ENCODE measurements around the gene HYOU1.

HYOU1 gene

DNA sequence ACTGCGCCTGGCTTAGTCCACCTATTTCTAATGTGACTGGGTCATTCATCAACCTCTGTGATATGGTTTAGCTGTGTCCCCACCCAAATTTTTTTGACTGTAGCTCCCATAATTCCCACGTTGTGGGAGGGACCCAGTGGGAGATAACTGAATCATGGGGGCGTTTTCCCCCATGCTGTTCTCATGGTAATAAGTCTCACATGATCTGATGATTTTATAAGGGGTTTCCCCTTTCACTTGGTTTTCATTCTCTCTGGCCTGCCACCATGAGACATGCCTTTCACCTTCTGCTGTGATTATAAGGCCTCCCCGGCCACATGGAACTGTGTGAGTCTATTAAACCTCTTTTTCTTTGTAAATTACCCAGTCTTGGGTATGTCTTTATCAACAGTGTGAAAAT, 50.3 kb downstream of the HYOU1 start:
- Histone ChIP-seq H3K27me3 (ENCODE audit: control insufficient read depth, insufficient read depth, low read length) (no peaks in the 10 kb centered on the region), H3K4me3 (ENCODE audit: low read length) (no peak overlapping the region), H3K9me3 (ENCODE audit: control insufficient read depth, insufficient read depth, low read length) (no peaks in the 10 kb centered on the region), H3K4me1 (ENCODE audit: control insufficient read depth, insufficient read depth, low read length) (no peaks in the 10 kb centered on the region), H3K27ac (ENCODE audit: low read length) (no peak overlapping the region), H3K36me3 (ENCODE audit: control insufficient read depth, insufficient read depth, low read length) (peaks cover 5% of the 10 kb centered on the region; the same call in 1 of the 2 replicates)
- no CpG with 5 or more reads among the region's 4 CpGs for WGBS (ENCODE audit: insufficient coverage, insufficient read length)
- DNase-seq (ENCODE audit: low read depth, low spot score), result no peak

DNA sequence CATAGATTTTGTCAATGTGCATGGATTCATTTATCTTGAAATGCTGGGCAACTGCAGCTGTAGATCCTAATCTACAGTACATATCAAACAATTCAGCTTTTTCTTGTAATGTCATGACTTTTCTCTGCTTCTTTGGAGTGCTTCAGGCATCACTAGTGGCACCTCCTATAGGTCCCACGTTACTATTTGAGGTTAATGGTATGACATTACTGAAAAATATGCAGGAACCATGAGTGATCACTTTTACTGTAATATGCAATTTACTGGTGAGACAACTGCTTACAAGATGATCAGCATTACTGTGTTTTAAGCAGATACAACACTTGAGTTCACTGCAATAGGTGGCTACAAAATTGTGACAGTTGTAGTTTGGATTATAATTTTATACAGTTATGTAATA, 56.1 kb downstream of the HYOU1 start:
- no peak for DNase-seq (ENCODE audit: low read depth, low spot score)
- WGBS (ENCODE audit: insufficient coverage, insufficient read length), result no CpG with 5 or more reads among the region's 1 CpG
- no peaks in the 10 kb centered on the region for H3K9me3 ChIP-seq (ENCODE audit: control insufficient read depth, insufficient read depth, low read length)

GRCh38 chr11:118998822-118999221, 58.2 kb downstream of the HYOU1 start:
- H3K9me3 ChIP-seq (ENCODE audit: control insufficient read depth, insufficient read depth, low read length), result no peaks in the 10 kb centered on the region
- H3K27ac ChIP-seq (ENCODE audit: low read length), result no peak overlapping the region
- no peaks in the 10 kb centered on the region for H3K27me3 ChIP-seq (ENCODE audit: control insufficient read depth, insufficient read depth, low read length)
- no CpG with 5 or more reads among the region's 6 CpGs for WGBS (ENCODE audit: insufficient coverage, insufficient read length)
- no peaks in the 10 kb centered on the region for H3K4me1 ChIP-seq (ENCODE audit: control insufficient read depth, insufficient read depth, low read length)
- H3K4me3 ChIP-seq (ENCODE audit: low read length), result peak overlapping the region; percentile 70; the same call in 1 of the 2 replicates
- H3K36me3 ChIP-seq (ENCODE audit: control insufficient read depth, insufficient read depth, low read length), result no peaks in the 10 kb centered on the region; the same call in 1 of the 2 replicates
- DNase-seq (ENCODE audit: low read depth, low spot score), result no peak

More for the DNA sequence above, 56.1 kb downstream of the HYOU1 start:
- Histone ChIP-seq H3K27ac (ENCODE audit: low read length) (no peak overlapping the region), H3K27me3 (ENCODE audit: control insufficient read depth, insufficient read depth, low read length) (no peaks in the 10 kb centered on the region), H3K4me1 (ENCODE audit: control insufficient read depth, insufficient read depth, low read length) (no peaks in the 10 kb centered on the region), H3K36me3 (ENCODE audit: control insufficient read depth, insufficient read depth, low read length) (no peaks in the 10 kb centered on the region; the same call in 1 of the 2 replicates), H3K4me3 (ENCODE audit: low read length) (no peak overlapping the region)

DNA sequence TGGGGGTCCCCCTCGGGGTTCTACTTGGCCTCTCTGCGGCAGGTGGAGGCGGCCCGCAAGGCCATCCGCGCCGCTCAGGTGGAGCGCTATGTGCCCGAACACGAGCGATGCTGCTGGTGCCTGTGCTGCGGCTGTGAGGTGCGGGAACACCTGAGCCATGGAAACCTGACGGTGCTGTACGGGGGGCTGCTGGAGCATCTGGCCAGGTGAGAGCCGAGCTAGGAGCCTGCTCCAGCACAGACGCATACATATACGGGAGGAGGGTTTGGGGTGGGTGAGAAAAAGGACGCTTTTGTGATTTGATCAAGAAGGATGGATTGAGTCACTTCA, 58.7 kb downstream of the HYOU1 start:
- Histone ChIP-seq H3K36me3 (ENCODE audit: control insufficient read depth, insufficient read depth, low read length) (no peaks in the 10 kb centered on the region; the same call in 1 of the 2 replicates), H3K27ac (ENCODE audit: low read length) (no peak overlapping the region)

DNA sequence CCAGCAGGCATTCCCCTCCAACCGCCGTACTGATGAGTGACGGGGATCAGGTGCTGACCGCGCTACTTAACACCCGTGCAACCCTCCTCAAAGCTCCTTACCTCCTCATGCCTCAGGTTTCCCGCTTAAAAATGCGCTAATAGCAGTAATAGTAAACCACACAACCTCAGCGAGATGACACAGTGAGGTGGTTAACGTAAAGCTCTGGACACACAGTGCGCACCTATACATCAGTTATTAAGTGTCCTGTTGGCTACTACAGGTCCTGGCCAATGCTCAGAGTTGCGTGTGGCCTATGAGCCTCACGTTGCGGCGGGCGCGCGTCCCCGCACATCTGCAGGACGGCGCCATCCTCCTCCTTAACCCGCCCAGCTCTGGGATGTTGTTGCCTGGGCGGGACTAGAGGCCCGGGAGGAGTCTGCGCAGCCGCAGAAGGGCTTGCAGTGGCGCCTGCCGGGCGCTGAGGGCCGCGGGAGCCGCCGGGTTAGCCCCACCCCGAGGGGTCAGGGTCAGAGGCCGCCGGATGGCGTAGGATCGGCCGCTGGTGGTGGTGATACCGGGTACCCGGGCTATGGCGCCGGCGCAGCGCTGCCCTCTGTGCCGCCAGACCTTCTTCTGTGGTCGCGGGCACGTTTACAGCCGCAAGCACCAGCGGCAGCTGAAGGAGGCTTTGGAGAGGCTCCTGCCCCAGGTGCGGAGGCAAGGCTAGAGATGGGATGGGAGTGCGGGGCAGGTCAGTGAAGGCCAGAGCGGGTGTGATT, 59.2 kb downstream of the HYOU1 start, which contains the start of gene CENATAC:
TSS of gene CENATAC (plus strand) at position 512 of the 761 bp plus-strand sequence. CDS start at position 572, 60 bp downstream.
- H3K9me3 ChIP-seq (ENCODE audit: control insufficient read depth, insufficient read depth, low read length), result no peaks in the 10 kb centered on the region
- no peaks in the 10 kb centered on the region for H3K27me3 ChIP-seq (ENCODE audit: control insufficient read depth, insufficient read depth, low read length)
- DNase-seq (ENCODE audit: low read depth, low spot score), result peak; percentile 86
- no peaks in the 10 kb centered on the region for H3K4me1 ChIP-seq (ENCODE audit: control insufficient read depth, insufficient read depth, low read length)
- H3K27ac ChIP-seq (ENCODE audit: low read length), result no peak within 1 kb of the TSS
- H3K4me3 ChIP-seq (ENCODE audit: low read length), result peak within 1 kb of the TSS; percentile 70
- no CpG with 5 or more reads among the region's 54 CpGs for WGBS (ENCODE audit: insufficient coverage, insufficient read length)
- H3K36me3 ChIP-seq (ENCODE audit: control insufficient read depth, insufficient read depth, low read length), result no peaks in the 10 kb centered on the region; the same call in 1 of the 2 replicates

More for the DNA sequence above, 58.7 kb downstream of the HYOU1 start:
- peak overlapping the region; percentile 70 for H3K4me3 ChIP-seq (ENCODE audit: low read length)
- H3K4me1 ChIP-seq (ENCODE audit: control insufficient read depth, insufficient read depth, low read length), result no peaks in the 10 kb centered on the region
- H3K9me3 ChIP-seq (ENCODE audit: control insufficient read depth, insufficient read depth, low read length), result no peaks in the 10 kb centered on the region
- WGBS (ENCODE audit: insufficient coverage, insufficient read length), result no CpG with 5 or more reads among the region's 19 CpGs
- no peak for DNase-seq (ENCODE audit: low read depth, low spot score)
- H3K27me3 ChIP-seq (ENCODE audit: control insufficient read depth, insufficient read depth, low read length), result no peaks in the 10 kb centered on the region

- DNase-seq (ENCODE audit: low read depth, low spot score), result no peak
- no peaks in the 10 kb centered on the region for H3K36me3 ChIP-seq (ENCODE audit: control insufficient read depth, insufficient read depth, low read length)
- H3K27ac ChIP-seq (ENCODE audit: low read length), result no peak overlapping the region
These were observed 59.9 kb downstream of the HYOU1 start for GRCh38 chr11:118996926-118997626.

More at GRCh38 chr11:118996926-118997626, 59.9 kb downstream of the HYOU1 start:
- WGBS (ENCODE audit: insufficient coverage, insufficient read length), result no CpG with 5 or more reads among the region's 22 CpGs
- no peaks in the 10 kb centered on the region for H3K4me1 ChIP-seq (ENCODE audit: control insufficient read depth, insufficient read depth, low read length)
- H3K27me3 ChIP-seq (ENCODE audit: control insufficient read depth, insufficient read depth, low read length), result no peaks in the 10 kb centered on the region
- H3K9me3 ChIP-seq (ENCODE audit: control insufficient read depth, insufficient read depth, low read length), result no peaks in the 10 kb centered on the region
- peak overlapping the region; percentile 70; the same call in 1 of the 2 replicates for H3K4me3 ChIP-seq (ENCODE audit: low read length)
